ENCODE measurements around the gene CEP76.

The CEP76 gene

GRCh38 chr18:12721495-12722275, 19.2 kb upstream of the CEP76 start:
- TF ChIP-seq, protein P1, sequence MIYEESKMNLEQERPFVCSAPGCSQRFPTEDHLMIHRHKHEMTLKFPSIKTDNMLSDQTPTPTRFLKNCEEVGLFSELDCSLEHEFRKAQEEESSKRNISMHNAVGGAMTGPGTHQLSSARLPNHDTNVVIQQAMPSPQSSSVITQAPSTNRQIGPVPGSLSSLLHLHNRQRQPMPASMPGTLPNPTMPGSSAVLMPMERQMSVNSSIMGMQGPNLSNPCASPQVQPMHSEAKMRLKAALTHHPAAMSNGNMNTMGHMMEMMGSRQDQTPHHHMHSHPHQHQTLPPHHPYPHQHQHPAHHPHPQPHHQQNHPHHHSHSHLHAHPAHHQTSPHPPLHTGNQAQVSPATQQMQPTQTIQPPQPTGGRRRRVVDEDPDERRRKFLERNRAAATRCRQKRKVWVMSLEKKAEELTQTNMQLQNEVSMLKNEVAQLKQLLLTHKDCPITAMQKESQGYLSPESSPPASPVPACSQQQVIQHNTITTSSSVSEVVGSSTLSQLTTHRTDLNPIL (CRISPR knock-in tag; IDR thresholded peaks at IDR 0.05; ENCODE audit: low read depth), result no peak
- TF ChIP-seq TSHZ2 (CRISPR knock-in tag; IDR thresholded peaks at IDR 0.05) (no peak), POU6F1 (CRISPR knock-in tag; IDR thresholded peaks at IDR 0.05; ENCODE audit: borderline replicate concordance, low read depth) (no peak), PPARA (CRISPR knock-in tag; IDR thresholded peaks at IDR 0.05; ENCODE audit: borderline replicate concordance) (no peak), ZNF70 (CRISPR knock-in tag; IDR thresholded peaks at IDR 0.05) (no peak), ZFP30 (CRISPR knock-in tag; IDR thresholded peaks at IDR 0.05) (no peak), ZC3H10 (CRISPR knock-in tag; IDR thresholded peaks at IDR 0.05) (no peak), TOX (CRISPR knock-in tag; IDR thresholded peaks at IDR 0.05; ENCODE audit: borderline replicate concordance) (no peak), ESRRG (CRISPR knock-in tag; IDR thresholded peaks at IDR 0.05) (no peak), CSRNP3 (CRISPR knock-in tag; IDR thresholded peaks at IDR 0.05) (no peak), RARB (CRISPR knock-in tag; IDR thresholded peaks at IDR 0.05) (no peak), ZNF8 (CRISPR knock-in tag; IDR thresholded peaks at IDR 0.05) (no peak), SNAI2 (CRISPR knock-in tag; IDR thresholded peaks at IDR 0.05) (no peak), ARNTL (CRISPR knock-in tag; IDR thresholded peaks at IDR 0.05; ENCODE audit: borderline replicate concordance, low read depth) (no peak), TCF4 (CRISPR knock-in tag; IDR thresholded peaks at IDR 0.05; ENCODE audit: borderline replicate concordance) (no peak), ZFP3 (CRISPR knock-in tag; IDR thresholded peaks at IDR 0.05) (no peak), ZNF565 (CRISPR knock-in tag; conservative IDR thresholded peaks at IDR 0.05; ENCODE audit: low read depth) (no peak), OSR1 (CRISPR knock-in tag; IDR thresholded peaks at IDR 0.05) (no peak), BACH2 (CRISPR knock-in tag; IDR thresholded peaks at IDR 0.05; ENCODE audit: borderline replicate concordance) (no peak)
- TF ChIP-seq, protein P2, sequence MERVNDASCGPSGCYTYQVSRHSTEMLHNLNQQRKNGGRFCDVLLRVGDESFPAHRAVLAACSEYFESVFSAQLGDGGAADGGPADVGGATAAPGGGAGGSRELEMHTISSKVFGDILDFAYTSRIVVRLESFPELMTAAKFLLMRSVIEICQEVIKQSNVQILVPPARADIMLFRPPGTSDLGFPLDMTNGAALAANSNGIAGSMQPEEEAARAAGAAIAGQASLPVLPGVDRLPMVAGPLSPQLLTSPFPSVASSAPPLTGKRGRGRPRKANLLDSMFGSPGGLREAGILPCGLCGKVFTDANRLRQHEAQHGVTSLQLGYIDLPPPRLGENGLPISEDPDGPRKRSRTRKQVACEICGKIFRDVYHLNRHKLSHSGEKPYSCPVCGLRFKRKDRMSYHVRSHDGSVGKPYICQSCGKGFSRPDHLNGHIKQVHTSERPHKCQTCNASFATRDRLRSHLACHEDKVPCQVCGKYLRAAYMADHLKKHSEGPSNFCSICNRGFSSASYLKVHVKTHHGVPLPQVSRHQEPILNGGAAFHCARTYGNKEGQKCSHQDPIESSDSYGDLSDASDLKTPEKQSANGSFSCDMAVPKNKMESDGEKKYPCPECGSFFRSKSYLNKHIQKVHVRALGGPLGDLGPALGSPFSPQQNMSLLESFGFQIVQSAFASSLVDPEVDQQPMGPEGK (CRISPR knock-in tag; IDR thresholded peaks at IDR 0.05; ENCODE audit: borderline replicate concordance), result no peak
- ATAC-seq, result no peak

DNA sequence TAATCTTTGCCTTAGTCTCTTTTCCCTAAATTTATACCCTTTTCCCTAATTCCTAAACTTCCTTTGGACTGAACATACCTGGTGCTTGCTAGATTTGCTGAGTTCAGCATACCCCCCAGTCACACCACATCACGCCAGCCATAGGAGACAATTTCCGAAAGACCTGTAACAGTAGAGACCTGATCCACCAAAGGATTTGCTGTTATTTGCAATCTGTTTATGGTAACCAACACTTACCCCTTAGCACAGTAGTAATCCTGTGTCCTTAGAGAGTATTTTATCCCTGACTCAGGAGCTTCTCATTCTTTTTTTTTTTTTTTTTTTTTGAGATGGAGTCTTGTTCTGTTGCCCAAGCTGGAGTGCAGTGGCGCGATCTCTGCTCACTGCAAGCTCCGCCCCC, 8.9 kb upstream of the CEP76 start:
- ATAC-seq, result no peak
- TF ChIP-seq BACH2 (CRISPR knock-in tag; IDR thresholded peaks at IDR 0.05; ENCODE audit: borderline replicate concordance), result no peak
- TF ChIP-seq CSRNP3 (CRISPR knock-in tag; IDR thresholded peaks at IDR 0.05), result no peak
- TF ChIP-seq ZC3H10 (CRISPR knock-in tag; IDR thresholded peaks at IDR 0.05), result no peak
- no peak for TF ChIP-seq TSHZ2 (CRISPR knock-in tag; IDR thresholded peaks at IDR 0.05)
- no peak for TF ChIP-seq ZFP3 (CRISPR knock-in tag; IDR thresholded peaks at IDR 0.05)
- TF ChIP-seq GLIS3 (CRISPR knock-in tag; IDR thresholded peaks at IDR 0.05), result no peak
- no peak for TF ChIP-seq TOX (CRISPR knock-in tag; IDR thresholded peaks at IDR 0.05; ENCODE audit: borderline replicate concordance)
- TF ChIP-seq CSDC2 (CRISPR knock-in tag; IDR thresholded peaks at IDR 0.05), result no peak

Measured in SK-N-SH treated with all-trans-retinoic acid at 6 μM for 48 hours (cell line).